ENCODE results near the gene NLN. TPM values are rescaled to one million over a fixed set of nuclear protein-coding genes. Genes with fewer than 3 reads are reported as not detected.

Gene NLN
- total RNA-seq, 1 donor from 2014 or later, result 94.3 TPM

GRCh38 chr5:65866837-65867521 is 145.0 kb downstream of the NLN start:
- DNase-seq (ENCODE audit: low spot score), result no peak
- no peaks in the 10 kb centered on the region for H3K27me3 Mint-ChIP-seq (ENCODE audit: insufficient read depth, low read depth)
- H3K27ac Mint-ChIP-seq, result no peak overlapping the region

GRCh38 chr5:65867542-65868195 is 145.7 kb downstream of the NLN start:
- peak; percentile 9 for DNase-seq (ENCODE audit: low spot score)

More at GRCh38 chr5:65866837-65867521, 145.0 kb downstream of the NLN start:
- no peaks in the 10 kb centered on the region for H3K4me1 ChIP-seq
- no peaks in the 10 kb centered on the region for H3K9me3 ChIP-seq (ENCODE audit: low read depth)
- H3F3A ChIP-seq (ENCODE audit: low read depth), result no peaks in the 10 kb centered on the region
- no peaks in the 10 kb centered on the region for H3K9me3 Mint-ChIP-seq
- H3K79me2 ChIP-seq (ENCODE audit: low read depth), result no peaks in the 10 kb centered on the region
- H3K9ac ChIP-seq, result no peak overlapping the region
- H2AFZ ChIP-seq (replicated peaks), result no peak overlapping the region
- TF ChIP-seq EZH2phosphoT487 (IDR thresholded peaks at IDR 0.05) (no peak), EZH2 (IDR thresholded peaks at IDR 0.05) (no peak), CTCF (IDR thresholded peaks at IDR 0.05) (no peak)
- no peaks in the 10 kb centered on the region for H4K20me1 ChIP-seq (ENCODE audit: low read depth)
- no peaks in the 10 kb centered on the region for H3K36me3 ChIP-seq
- peaks cover 4% of the 10 kb centered on the region for H3K4me1 Mint-ChIP-seq
- no peaks in the 10 kb centered on the region for H3K27me3 ChIP-seq
- H3K27ac ChIP-seq, result no peak overlapping the region
- no peak overlapping the region for H3K4me2 ChIP-seq
- no peak overlapping the region for H3K4me3 ChIP-seq
- H3K36me3 Mint-ChIP-seq, result no peaks in the 10 kb centered on the region
- H3K4me3 Mint-ChIP-seq, result no peak overlapping the region

GRCh38 chr5:65868509-65868908 is 146.5 kb downstream of the NLN start:
- no peaks in the 10 kb centered on the region for H3K36me3 Mint-ChIP-seq
- no peaks in the 10 kb centered on the region for H3K36me3 ChIP-seq
- no peak overlapping the region for H3K27ac Mint-ChIP-seq
- H3K9me3 ChIP-seq (ENCODE audit: low read depth), result no peaks in the 10 kb centered on the region
- H3K27ac ChIP-seq, result no peak overlapping the region
- no peak overlapping the region for H3K4me2 ChIP-seq
- no peak for DNase-seq (ENCODE audit: low spot score)
- no peaks in the 10 kb centered on the region for H3K9me3 Mint-ChIP-seq
- no peaks in the 10 kb centered on the region for H4K20me1 ChIP-seq (ENCODE audit: low read depth)
- TF ChIP-seq EZH2phosphoT487 (IDR thresholded peaks at IDR 0.05) (no peak), CTCF (IDR thresholded peaks at IDR 0.05) (no peak), EZH2 (IDR thresholded peaks at IDR 0.05) (no peak)
- no peaks in the 10 kb centered on the region for H3K27me3 Mint-ChIP-seq (ENCODE audit: insufficient read depth, low read depth)
- H3K4me3 ChIP-seq, result no peak overlapping the region
- no peaks in the 10 kb centered on the region for H3K27me3 ChIP-seq
- no peak overlapping the region for H2AFZ ChIP-seq (replicated peaks)
- H3K4me1 ChIP-seq, result no peaks in the 10 kb centered on the region
- no peaks in the 10 kb centered on the region for H3K79me2 ChIP-seq (ENCODE audit: low read depth)
- H3K4me3 Mint-ChIP-seq, result no peak overlapping the region
- H3K4me1 Mint-ChIP-seq, result no peaks in the 10 kb centered on the region
- H3F3A ChIP-seq (ENCODE audit: low read depth), result no peaks in the 10 kb centered on the region
- H3K9ac ChIP-seq, result no peak overlapping the region

More at GRCh38 chr5:65867542-65868195, 145.7 kb downstream of the NLN start:
- no peaks in the 10 kb centered on the region for H3K79me2 ChIP-seq (ENCODE audit: low read depth)
- no peaks in the 10 kb centered on the region for H3K4me1 ChIP-seq
- no peaks in the 10 kb centered on the region for H3K27me3 Mint-ChIP-seq (ENCODE audit: insufficient read depth, low read depth)
- H3K9me3 ChIP-seq (ENCODE audit: low read depth), result no peaks in the 10 kb centered on the region
- H3K4me3 ChIP-seq, result no peak overlapping the region
- no peak overlapping the region for H3K27ac ChIP-seq
- no peak overlapping the region for H3K4me2 ChIP-seq
- H3K9ac ChIP-seq, result no peak overlapping the region
- no peaks in the 10 kb centered on the region for H3K36me3 ChIP-seq
- H3K36me3 Mint-ChIP-seq, result no peaks in the 10 kb centered on the region
- no peak overlapping the region for H3K27ac Mint-ChIP-seq
- H3K9me3 Mint-ChIP-seq, result no peaks in the 10 kb centered on the region
- H3K4me3 Mint-ChIP-seq, result no peak overlapping the region
- no peaks in the 10 kb centered on the region for H3K27me3 ChIP-seq
- no peaks in the 10 kb centered on the region for H4K20me1 ChIP-seq (ENCODE audit: low read depth)
- no peak for TF ChIP-seq CTCF (IDR thresholded peaks at IDR 0.05)
- no peak for TF ChIP-seq EZH2phosphoT487 (IDR thresholded peaks at IDR 0.05)
- TF ChIP-seq EZH2 (IDR thresholded peaks at IDR 0.05), result no peak
- H3K4me1 Mint-ChIP-seq, result peaks cover 1% of the 10 kb centered on the region
- H2AFZ ChIP-seq (replicated peaks), result no peak overlapping the region
- H3F3A ChIP-seq (ENCODE audit: low read depth), result no peaks in the 10 kb centered on the region

Measured in neural progenitor cell (in vitro differentiated cells).